ENCODE measurements around the gene SUMO3. TPM values are rescaled to one million over a fixed set of nuclear protein-coding genes. Genes with fewer than 3 reads are reported as not detected.

Gene SUMO3
- total and polyA plus RNA-seq, 2 of the 4 experiments (the other 2 are of a cell fraction), result 64.9 to 101 TPM

GRCh38 chr21:44797775-44798174 is 20.1 kb downstream of the SUMO3 start:
- TF ChIP-seq MAFK (IDR thresholded peaks at IDR 0.05; ENCODE audit: low read depth, low read length) (no peak), NFE2L2 (IDR thresholded peaks at IDR 0.05; ENCODE audit: low read depth, low read length) (no peak), RAD21 (IDR thresholded peaks at IDR 0.05; ENCODE audit: low read length) (no peak), USF2 (IDR thresholded peaks at IDR 0.05; ENCODE audit: low read depth, low read length) (no peak)
- Histone ChIP-seq H3K4me3 (ENCODE audit: insufficient read depth, low read depth, low read length) (no peak overlapping the region), H3K27ac (ENCODE audit: insufficient read depth, low read length) (no peak overlapping the region), H3K4ac (ENCODE audit: low read depth, low read length) (no peak overlapping the region), H4K8ac (ENCODE audit: low read depth in 2 of 2, low read length in 2 of 2) (no peak overlapping the region), H2AK9ac (replicated peaks; ENCODE audit: low read depth, low read length, poor library complexity) (no peak overlapping the region), H2AFZ (replicated peaks; ENCODE audit: low read length, poor library complexity) (no peak overlapping the region), H2BK120ac (ENCODE audit: low read depth, low read length) (no peak overlapping the region), H4K91ac (ENCODE audit: insufficient read depth, low read depth, low read length) (no peak overlapping the region), H4K20me1 (ENCODE audit: insufficient read depth, low read length) (peaks cover 72% of the 10 kb centered on the region), H2BK5ac (ENCODE audit: low read depth, low read length, poor library complexity, severe bottlenecking) (no peak overlapping the region), H2AK5ac (ENCODE audit: low read depth, low read length) (no peak overlapping the region), H3K9ac (ENCODE audit: low read depth, low read length) (no peak overlapping the region), H3K18ac (ENCODE audit: low read depth, low read length) (no peak overlapping the region), H3K4me1 (ENCODE audit: control insufficient read depth, insufficient read depth, low read length) (peaks cover 5% of the 10 kb centered on the region; the same call in 1 of the 2 replicates), H2BK15ac (ENCODE audit: low read depth, low read length) (no peak overlapping the region), H4K5ac (ENCODE audit: low read depth, low read length) (no peak overlapping the region), H3K79me1 (ENCODE audit: low read depth in 1 of 2, low read length in 2 of 2) (peaks cover 46 to 83% of the 10 kb centered on the region in 2 experiments), H3K56ac (ENCODE audit: extremely low read depth, insufficient read depth, low read length) (no peak overlapping the region), H3K23ac (ENCODE audit: low read depth, low read length) (no peak overlapping the region), H3K14ac (replicated peaks; ENCODE audit: low read depth, low read length) (no peak overlapping the region), H3K4me2 (ENCODE audit: low read depth, low read length) (no peak overlapping the region), H3K27me3 (ENCODE audit: control insufficient read depth, insufficient read depth, low read length) (no peaks in the 10 kb centered on the region), H3K9me1 (ENCODE audit: insufficient read depth, low read length) (peaks cover 5% of the 10 kb centered on the region; the same call in 1 of the 2 replicates), H3K36me3 (ENCODE audit: control insufficient read depth, insufficient read depth, low read length) (peaks cover 7% of the 10 kb centered on the region), H3K9me3 (ENCODE audit: control insufficient read depth, insufficient read depth, low read length) (no peaks in the 10 kb centered on the region), H2BK20ac (ENCODE audit: low read depth, low read length) (no peak overlapping the region)
- ATAC-seq (ENCODE audit: low read depth), result no peak
- ChIA-PET POLR2A (ENCODE audit: unreplicated experiment) (no interaction called here), CTCF (no interaction called here)
- DNase-seq, result no peak
- no CpG with 5 or more reads among the region's 2 CpGs for WGBS, 2 experiments (ENCODE audit: extremely low coverage in 2 of 2, insufficient read length in 1 of 2)
- no TSS peak for BruUV-seq (replicated peaks)
- intact Hi-C loops (cut with micrococcal nuclease) (no loop called here), in situ Hi-C loops (cut with MboI; ENCODE audit: low sequenced_read_pairs) (loop anchor here (5.0 kb wide), 1 partner anchor 140 kb away; no protein-coding TSS in a partner anchor), dilution Hi-C loops (cut with HindIII; ENCODE audit: low sequenced_read_pairs, unreplicated experiment) (no loop called here)

Data from IMR-90 (cell line).